ENCODE results near the gene TFG.
A peak's percentile ranks its signal among the peaks of the same experiment; 100 is the strongest.
"Not testable (repeated sequence)": the region's sequence is repeated elsewhere in the genome, so short reads cannot be mapped to it uniquely, and the experiment has no call there.

Gene TFG

DNA sequence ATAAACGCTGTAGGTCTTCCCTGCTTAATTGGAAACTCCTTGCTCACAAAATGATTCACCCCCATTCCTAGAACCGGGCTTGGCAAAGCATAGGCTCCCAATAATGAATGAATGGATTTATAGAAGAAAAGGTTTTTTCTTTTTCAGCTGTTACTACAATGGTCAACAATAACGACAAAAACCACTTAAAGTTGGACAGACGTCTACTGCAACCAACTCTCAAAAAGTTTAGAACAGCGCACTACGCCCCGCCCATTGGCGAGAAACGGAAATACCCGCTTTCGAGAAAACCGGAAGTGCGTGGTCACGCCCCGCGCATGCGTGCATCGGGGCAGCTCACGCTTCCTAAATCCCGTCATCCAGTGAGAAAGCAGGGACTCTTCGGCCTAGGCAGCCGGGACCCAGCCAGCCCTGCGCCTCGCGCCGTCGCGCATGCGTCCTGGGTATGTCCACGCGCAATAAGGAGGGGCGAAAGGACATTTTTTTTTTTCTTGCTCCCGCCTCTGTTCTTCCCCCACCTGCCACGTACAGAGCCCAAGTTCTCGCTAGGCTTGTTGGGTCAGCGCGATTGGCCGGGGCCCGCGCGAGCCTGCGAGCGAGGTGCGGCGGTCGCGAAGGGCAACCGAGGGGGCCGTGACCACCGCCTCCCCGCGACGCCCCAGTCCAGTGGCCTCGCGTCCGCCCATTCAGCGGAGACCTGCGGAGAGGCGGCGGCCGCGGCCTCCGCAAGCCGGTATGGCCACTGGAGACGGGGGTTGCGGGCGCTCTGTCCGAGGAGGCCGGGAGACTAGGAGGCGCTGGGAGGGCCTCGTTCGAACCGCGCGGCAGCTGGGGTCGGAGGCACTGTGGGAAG lies at the start of gene TFG:
TSS of gene TFG (plus strand) at position 506 of the 853 bp plus-strand sequence. CDS start 4,192 bp downstream, outside the sequence.
- DNase-seq = peak; percentile 99

DNA sequence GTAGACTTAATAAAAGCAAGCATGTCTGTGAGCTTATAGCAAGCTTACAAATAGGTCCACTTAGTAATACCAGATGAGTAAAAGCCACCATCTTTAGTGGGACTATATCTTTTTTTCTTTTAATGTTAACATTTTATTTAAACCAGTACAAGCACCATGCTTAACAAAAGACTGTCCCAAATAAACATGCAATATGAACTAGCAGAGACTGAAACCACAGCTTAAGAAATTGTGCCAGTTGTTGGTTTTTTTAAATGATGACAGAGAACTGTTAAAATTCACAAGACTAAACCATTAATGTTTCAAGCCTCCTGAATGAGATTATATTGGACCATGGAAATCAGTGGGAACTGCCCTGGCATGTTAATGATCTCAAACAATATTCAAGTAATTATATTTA lies 48.0 kb upstream of the TFG start:
- DNase-seq = not testable (repeated sequence)

DNA sequence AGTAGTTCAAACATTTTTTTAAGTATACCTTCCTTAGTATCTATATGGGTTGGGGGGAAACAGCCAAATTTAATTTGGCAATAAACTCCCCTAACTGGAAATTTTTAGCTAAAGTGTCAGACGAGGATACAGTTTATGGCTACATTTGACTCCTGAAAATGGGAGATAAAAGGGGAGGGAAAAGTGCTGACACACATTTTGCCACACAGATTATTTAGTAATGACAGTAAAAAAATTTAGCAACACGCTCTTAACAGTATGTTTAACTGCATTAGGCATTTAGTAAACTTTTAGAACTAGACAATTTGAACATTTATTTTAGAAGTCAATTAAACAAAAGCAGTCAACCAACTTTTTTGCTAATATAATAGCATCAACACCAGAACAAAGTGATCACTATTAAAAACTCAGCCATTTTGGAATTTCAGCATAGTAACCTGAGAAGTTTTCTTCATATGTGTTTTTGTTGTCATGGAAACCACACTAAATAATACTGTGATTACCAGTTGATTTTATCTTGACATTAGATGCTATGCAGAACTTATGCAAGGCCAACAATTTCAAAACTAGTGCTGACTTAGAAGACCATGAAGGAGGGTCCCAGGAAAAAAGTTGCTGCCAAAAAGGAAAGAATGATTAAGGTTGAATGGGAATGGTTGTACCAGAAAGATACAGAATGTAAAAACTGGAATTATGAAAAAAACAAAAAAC lies 47.0 kb upstream of the TFG start:
- no peak for DNase-seq

DNA sequence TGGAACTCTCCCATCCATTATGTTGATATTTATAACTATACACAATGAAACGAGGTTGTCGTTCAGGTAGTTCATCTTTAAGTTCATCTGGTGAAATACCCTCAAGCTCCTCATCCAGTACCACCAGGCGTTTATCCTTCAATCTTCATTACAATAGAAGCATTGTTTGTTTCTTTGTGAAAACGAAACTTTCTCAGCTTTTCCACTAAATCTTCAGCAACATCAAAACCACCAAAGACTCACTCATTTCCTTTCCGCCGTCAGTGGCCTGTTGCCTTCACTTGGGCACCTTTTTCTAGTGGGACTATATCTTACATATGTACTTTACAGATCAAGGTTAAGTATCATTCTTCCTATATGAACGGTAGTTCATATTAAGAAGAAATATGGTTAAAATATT lies 44.1 kb upstream of the TFG start:
- DNase-seq = no peak

DNA sequence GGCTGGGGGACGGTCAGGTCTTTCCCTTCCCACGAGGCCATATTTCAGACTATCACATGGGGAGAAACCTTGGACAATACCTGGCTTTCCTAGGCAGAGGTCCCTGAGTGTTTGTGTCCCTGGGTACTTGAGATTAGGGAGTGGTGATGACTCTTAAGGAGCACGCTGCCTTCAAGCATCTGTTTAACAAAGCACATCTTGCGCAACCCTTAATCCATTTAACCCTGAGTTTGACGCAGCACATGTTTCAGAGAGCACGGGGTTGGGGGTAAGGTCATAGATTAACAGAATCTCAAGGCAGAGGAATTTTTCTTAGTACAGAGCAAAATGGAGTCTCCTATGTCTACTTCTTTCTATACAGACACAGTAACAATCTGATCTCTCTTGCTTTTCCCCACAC lies 42.6 kb upstream of the TFG start:
- DNase-seq = not testable (repeated sequence)

DNA sequence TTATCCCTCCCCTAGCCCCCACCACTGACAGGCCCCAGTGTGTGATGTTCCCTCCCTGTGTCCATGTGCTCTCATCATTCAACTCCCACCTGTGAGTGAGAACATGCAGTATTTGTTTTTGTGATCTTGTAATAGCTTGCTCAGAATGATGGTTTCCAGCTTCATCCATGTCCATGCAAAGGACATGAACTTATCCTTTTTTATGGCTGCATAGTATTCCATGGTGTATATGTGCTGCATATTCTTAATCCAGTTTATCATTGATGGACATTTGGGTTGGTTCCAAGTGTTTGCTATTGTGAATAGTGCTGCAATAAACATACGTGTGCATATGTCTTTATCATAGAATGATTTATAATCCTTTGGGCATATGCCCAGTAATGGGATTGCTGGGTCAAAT lies 42.0 kb upstream of the TFG start:
- DNase-seq = not testable (repeated sequence)

DNA sequence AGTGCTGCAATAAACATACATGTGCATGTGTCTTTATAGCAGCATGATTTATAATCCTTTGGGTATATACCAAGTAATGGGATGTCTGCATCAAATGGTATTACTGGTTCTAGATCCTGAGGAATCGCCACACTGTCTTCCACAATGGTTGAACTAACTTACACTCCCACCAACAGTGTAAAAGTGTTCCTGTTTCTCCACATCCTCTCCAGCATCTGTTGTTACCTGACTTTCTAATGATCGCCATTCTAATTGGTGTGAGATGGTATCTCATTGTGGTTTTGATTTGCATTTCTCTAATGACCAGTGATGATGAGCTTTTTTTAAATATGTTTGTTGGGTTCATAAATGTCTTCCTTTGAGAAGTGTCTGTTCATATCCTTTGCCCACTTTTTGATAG lies 38.3 kb upstream of the TFG start:
- DNase-seq = not testable (repeated sequence)

DNA sequence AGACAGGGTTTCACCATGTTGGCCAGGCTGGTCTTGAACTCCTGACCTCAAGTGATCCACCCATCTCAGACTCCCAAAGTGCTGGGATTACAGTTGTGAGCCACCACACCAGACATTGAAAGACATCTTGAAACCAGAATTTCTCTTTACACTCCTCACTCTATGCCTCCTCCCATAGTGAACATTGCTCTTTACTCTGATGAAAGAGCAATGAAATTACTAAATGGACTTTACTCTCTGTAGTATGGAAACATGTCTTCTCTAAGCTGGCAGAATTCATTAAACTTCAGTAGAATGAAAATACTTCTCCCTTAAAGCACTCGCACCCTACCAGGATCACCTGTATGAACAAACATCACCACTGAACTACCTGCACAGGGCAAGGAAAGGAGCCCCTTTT lies 27.8 kb upstream of the TFG start:
- no peak for DNase-seq

DNA sequence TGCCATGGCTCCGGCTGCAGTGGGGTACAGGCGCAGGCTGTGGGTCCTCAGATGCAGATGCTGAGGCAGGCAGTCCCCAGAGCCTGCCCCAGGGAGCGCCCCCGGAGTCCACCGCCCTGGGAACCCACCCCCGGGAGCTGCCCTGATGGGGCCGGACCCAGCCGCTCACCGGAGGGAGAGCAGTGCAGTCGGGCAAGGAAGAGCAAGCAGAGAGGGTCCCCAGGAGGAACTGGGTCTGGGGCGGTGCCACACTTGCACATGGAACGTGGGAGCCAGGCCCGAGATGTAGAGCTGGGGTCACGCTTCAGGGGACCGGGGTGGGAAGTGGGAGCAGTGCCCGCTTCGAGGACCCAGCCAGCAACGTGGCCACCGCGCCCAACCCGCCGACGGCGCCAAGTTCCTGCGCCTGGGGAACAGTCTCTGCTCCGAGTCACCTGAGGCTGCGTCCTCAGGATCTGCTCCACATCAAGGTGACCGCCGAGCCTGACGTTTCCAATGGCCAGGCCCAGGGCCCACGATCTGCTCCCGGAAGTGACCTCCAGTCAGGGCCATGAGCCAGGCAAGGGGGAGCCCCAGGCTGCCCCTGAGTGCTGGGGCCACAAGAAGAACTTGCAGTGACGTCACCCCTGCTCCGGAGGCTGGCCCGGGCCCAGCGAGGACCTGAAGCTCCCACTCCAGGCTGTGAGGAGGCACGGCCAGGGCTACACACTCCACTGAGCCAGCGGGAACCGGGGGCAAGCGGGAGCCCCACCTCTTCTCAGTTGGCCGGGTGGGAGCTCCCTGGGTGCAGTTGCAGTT lies 27.0 kb upstream of the TFG start:
- no peak for DNase-seq

DNA sequence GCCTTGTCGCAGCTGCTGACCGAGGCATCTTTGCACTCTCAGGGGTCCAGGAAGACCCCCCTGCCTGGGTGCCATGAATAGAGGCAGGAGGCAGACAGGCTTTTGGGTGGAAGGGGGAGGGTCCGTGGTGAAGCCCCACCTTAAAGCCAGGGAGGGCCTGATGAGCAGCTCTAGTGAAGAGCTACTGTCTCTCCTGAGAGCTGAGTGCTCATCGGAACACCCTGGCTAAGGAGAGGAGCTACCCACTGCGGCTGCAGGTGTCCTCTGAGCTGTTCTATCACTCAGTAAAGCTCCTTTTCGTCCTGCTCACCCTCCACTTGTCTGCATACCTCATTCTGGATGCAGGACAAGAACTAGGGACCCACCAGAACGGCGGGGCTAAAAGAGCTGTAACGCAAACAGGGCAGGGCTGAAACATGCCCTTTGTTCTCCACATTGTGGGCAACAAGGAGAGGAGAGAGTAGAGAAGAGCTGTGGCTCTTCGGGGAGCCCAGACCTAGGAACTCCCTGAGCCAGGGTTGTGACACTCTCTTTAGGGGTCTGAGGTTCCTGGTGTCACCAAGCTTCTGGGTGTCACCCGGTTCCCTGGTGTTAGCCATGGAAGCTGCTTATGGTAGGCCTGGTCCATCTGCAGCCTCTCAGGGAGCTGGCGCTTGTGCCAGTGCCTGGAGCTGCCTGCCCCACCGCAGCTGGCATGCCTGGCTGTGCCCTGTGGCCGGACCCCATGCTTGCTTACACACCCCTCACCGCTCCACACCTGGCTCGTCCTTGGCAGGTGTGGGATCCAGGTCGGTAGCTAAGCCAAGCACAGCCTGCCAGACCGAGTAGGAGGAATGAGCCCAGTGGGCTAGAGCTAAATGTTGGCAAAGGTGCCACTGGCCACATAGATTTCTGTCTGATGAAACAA lies 26.2 kb upstream of the TFG start:
- DNase-seq = no peak

DNA sequence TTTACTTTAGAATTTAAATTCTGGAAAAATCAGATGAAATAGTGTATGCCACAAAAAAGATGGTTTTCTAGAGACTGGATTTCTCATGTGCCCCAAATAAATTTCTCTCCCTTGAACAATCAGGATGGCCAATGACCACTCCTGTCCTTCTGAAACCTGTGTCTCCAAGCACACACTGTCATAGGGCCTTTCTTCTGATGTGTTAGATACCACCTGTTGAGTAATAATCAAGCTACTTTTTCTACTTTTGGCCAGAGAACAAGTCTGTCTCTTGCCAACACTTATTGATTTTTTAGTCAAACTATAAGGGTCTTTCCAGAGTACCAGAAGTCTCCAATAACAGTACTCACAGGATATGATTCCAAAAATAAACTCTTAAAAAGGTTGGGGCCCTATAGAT lies 16.1 kb upstream of the TFG start:
- DNase-seq = no peak

DNA sequence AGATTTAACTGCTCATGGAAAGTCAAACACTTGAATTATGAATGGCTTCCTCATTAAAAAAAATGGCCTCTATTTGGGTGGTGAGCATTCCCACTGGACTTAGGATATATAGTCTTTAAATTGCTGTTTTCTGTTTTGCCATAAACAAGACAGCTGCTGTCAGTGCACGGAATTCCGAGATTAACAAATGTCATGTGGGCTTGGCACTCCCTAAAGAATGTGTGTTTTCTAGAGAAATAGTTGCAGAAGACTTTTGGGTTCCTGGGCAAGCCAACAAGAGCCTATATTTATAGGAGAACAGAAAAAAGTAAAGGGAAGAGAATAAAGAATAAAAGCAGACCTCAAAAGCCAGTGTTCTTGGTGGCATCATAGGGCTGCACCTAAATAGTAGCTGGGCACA lies 13.6 kb upstream of the TFG start:
- DNase-seq = no peak

DNA sequence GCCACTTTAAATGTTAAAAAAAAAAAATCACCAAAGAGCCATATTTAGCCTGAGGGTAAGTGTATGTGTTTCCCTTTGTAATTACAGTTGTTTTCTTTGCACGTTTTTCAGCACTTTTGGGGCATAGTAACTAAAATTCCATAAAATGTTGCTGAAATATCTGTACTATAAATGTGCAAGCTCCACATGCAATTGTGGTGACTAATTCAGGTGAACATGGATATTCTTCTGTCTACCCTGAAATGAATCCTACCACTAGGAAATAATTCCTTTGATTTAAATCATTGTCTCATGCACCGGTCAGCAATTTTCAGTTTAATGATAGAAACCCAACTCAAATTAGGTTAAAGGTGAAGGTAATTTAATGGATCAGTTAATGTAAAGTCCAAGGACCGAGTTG lies 13.1 kb upstream of the TFG start:
- no peak for DNase-seq

DNA sequence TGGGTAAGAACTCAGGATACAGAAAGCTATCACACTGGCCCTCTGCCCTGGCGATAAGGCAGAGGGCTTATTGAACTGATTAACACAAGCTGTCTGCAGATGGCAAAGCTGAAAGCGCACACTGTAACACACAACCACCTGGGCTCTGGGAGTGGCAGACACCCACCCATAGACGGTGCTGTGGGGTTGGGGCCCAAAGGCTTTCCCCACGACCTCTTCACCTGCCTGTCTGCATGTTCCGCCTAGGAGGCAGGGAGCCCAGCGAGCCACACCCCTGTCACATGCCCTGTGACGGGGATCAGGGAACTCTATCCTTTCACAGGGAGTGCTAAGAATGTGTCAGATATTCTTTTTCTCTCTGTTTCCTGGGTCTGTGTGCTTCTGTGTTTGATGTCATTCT lies 12.1 kb upstream of the TFG start:
- DNase-seq = no peak

DNA sequence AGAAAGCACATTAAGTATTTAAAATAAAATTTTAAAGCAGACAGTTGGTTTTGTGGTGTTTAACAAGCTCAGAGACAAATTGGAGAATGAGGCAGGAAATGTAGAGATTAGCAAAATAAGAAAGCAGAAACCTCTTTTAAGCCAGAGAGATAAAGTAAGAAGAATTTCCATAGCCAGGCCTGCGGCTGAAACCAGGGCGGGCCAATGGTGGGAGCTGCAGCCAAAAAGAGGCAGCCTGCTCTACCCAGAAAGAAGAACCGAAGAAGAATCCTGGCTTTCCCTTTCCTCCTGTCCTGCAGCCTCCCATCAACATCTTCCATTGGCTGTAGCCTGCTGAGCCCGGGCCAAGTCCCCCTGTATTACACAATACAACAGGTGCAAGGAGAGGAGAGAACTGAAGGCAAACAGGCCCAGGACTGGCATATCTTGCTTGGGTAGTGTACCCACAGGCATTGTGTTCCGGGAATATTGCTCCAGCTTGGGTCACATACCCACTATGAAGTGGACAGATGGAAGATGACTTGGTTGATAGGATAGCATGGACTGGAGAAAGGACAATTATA lies 11.5 kb upstream of the TFG start:
- DNase-seq = no peak

DNA sequence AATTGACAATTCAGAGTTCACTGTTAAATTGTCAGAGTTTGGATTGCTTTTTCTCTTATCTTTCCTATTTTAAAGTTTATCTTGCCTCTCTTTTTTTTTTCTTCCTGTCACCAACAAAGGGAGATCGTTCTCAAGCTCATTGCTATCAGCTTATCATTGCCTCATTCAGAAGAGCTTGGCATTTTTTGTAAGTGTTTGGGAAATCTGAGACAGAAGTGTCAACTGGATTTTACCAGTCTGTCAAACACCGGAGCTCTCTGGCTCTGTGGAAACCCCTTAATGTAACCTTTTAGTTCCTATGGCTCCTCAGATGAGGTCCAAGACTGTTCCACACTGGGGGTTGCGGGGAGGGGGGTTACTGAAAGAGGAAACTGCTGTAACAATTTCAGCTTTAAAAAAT lies 10.6 kb upstream of the TFG start:
- no peak for DNase-seq

DNA sequence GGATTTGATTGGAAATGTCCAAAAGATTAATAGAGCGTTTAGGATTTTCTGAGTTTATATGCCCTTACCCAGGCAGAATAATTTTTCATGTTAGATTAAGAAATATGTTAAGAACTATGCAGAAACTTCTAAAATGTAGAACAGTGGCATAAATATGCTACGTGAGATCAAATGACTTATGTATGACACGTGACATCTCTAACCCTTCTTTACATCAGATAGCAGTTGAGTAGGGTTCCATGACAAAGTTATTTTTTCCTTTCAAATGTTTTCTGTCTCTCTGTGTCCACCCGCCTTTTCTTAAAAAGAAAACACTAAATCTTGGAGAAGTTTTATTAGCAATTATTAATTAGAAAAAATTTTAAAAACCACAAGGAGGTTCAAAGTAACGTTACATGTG lies 8.6 kb upstream of the TFG start:
- DNase-seq = no peak

DNA sequence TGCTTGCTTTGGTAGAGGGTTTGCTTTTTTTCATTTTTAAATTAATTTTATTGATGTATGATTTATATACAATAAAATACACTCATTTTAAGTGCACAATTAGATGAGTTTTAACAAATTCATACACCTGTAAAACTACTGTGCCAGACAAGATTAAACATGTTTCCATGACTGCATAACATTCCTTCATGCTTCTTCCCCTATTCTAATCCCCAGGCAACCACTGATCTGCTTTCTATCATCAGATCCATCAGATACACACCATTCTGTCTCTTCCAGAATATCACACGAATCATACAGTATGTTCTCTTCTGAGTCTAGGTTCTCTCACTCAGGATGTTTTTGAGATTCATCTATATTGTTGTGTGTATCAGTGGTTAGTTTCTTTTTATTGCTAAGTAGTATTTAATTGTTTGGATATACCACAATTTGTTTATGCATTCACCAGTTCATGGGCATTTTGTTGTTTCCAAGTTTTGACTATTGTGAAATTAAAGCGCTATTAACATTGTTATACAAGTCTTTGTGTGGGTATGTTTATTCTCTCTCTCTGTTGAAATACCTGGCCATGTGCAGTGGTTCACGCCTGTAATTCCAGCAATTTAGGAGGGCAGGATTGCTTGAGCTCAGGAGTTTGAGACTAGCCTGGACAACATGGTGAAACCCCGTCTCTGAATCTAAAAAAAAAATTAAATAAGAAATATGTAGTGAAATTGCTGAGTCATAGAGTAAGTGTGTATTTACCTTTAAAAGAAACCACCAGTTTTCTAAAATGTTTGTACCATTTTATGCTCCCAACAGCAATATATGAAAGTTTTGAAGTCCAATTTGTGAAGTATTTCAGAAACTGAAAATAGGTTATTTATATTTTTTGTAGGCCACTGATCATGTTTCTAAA lies 7.0 kb upstream of the TFG start:
- DNase-seq = no peak

DNA sequence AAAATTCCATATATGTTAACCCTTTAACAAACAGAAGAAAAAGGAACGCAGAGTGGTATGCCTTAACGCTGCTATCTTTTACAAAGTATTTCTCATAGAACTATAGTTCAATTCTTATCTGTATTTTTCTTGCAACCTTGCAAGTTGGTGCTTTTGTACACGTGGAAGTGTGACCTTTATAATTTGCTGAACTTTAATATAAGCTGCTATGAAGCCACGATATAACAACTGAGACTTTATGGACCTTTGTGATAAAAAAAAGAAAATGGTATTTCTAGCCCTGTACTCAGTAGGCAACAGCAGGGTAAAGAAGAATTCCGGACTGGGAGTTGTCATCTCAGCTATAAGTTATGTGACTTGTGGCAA lies 6.3 kb upstream of the TFG start:
- no peak for DNase-seq

DNA sequence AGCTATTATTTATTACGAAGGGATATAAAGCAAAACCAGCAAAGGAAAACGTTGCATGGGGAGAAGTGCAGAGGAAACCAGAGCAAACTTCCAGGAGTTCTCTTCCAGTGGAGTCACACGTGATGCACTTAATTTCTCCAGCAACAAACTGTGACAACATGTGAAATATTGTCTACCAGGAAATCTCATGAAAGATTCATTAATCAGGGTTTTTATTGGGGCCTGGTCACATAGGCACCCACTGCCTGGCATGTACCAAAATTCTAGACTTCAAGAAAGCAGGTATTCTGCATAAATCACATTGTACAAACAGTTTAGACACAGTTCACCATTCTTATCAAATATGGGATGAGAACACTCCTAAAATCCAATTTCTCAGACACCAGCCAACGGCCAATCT lies 5.4 kb upstream of the TFG start:
- DNase-seq = no peak

DNA sequence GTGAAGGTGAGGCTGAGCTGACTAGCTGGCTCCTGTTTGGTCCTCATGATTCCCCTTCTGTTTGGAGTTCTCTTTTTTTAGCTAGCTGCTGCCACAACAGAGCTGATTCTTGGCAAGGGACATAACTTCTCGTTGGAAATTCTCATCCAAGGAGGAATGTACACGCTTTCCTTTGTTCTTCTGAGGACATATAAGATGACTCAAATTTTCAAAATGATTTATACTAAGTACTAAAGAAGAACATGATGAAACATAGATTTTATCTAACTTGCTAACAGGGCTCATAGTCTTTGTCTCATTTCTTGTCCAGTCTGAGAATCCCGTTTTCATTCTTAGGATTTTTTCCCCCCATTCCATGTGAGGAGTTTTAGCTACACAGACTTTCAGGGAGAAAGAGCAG lies 2.9 kb upstream of the TFG start:
- DNase-seq = no peak

All from eye (tissue), 1 donor.